ENCODE measurements around the gene RPH3AL. TPM values are rescaled to one million over a fixed set of nuclear protein-coding genes. Genes with fewer than 3 reads are reported as not detected.
A peak's percentile ranks its signal among the peaks of the same experiment; 100 is the strongest.

The RPH3AL gene
- total and polyA plus RNA-seq, 9 donors: 5.8 to 43.8 (median 21.0) TPM

DNA sequence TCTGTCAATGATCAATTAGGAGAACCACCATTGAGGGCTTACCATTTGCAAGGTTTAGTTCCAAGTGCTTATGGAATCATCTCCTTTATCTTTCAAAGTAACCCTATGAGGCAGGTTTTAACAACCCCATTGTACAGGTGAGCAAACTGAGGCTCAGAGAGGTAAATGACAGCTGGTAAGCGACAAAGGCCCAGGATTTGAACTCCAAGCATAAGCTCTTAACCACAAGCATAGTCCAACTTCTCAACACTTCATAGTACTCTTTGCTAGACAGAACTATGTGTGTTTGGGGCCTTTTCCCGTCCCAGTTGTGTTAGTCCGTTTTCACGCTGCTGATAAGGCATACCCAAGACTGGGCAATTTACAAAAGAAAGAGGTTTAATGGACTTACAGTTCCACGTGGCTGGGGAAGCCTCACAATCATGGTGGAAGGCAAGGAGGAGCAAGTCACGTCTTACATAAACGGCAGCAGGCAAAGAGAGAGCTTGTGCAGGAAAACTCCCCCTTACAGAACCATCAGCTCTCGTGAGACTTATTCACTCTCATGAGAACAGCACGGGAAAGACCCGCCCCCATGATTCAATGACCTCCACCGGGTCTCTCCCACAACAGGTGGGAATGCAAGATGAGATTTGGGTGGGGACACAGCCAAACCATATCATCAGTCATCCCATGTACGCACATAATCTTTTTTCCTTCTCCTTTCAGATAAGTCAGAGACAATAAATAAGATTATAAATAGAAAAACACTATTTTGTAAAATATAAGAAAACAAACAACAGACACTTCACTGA is 6.4 kb downstream of the RPH3AL start:
- H3K9me3 ChIP-seq: no peaks in the 10 kb centered on the region
- no peaks in the 10 kb centered on the region for H3K27me3 ChIP-seq
- intact Hi-C loops (cut with DNase I): no loop called here
- no peak for DNase-seq
- H3K4me3 ChIP-seq: no peak overlapping the region
- peaks cover 26% of the 10 kb centered on the region for H3K4me1 ChIP-seq (ENCODE audit: insufficient read depth)
- no peak for TF ChIP-seq EP300 (IDR thresholded peaks at IDR 0.05)
- TF ChIP-seq, protein P1, sequence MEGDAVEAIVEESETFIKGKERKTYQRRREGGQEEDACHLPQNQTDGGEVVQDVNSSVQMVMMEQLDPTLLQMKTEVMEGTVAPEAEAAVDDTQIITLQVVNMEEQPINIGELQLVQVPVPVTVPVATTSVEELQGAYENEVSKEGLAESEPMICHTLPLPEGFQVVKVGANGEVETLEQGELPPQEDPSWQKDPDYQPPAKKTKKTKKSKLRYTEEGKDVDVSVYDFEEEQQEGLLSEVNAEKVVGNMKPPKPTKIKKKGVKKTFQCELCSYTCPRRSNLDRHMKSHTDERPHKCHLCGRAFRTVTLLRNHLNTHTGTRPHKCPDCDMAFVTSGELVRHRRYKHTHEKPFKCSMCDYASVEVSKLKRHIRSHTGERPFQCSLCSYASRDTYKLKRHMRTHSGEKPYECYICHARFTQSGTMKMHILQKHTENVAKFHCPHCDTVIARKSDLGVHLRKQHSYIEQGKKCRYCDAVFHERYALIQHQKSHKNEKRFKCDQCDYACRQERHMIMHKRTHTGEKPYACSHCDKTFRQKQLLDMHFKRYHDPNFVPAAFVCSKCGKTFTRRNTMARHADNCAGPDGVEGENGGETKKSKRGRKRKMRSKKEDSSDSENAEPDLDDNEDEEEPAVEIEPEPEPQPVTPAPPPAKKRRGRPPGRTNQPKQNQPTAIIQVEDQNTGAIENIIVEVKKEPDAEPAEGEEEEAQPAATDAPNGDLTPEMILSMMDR (IDR thresholded peaks at IDR 0.05): no peak
- no peak for TF ChIP-seq POLR2A (IDR thresholded peaks at IDR 0.05)
- H3K36me3 ChIP-seq: no peaks in the 10 kb centered on the region
- H3K27ac ChIP-seq: no peak overlapping the region
- WGBS, 3 donors: 63 to 75% (median 73%) methylated on average over 12 of the region's 12 CpGs

- Histone ChIP-seq H3K4me1 (ENCODE audit: insufficient read depth) (peaks cover 17% of the 10 kb centered on the region), H3K27me3 (no peaks in the 10 kb centered on the region), H3K36me3 (no peaks in the 10 kb centered on the region), H3K27ac (no peak overlapping the region), H3K9me3 (no peaks in the 10 kb centered on the region), H3K4me3 (no peak overlapping the region)
- intact Hi-C loops (cut with DNase I): no loop called here
- 91 to 100% (median 92%) methylated on average over 5 of the region's 5 CpGs for WGBS, 3 donors
- TF ChIP-seq EP300 (IDR thresholded peaks at IDR 0.05) (no peak), POLR2A (IDR thresholded peaks at IDR 0.05) (no peak)
- TF ChIP-seq, protein P1 (IDR thresholded peaks at IDR 0.05): no peak
- no peak for DNase-seq
Measured at GRCh38 chr17:345261-345660, 7.3 kb downstream of the RPH3AL start.

DNA sequence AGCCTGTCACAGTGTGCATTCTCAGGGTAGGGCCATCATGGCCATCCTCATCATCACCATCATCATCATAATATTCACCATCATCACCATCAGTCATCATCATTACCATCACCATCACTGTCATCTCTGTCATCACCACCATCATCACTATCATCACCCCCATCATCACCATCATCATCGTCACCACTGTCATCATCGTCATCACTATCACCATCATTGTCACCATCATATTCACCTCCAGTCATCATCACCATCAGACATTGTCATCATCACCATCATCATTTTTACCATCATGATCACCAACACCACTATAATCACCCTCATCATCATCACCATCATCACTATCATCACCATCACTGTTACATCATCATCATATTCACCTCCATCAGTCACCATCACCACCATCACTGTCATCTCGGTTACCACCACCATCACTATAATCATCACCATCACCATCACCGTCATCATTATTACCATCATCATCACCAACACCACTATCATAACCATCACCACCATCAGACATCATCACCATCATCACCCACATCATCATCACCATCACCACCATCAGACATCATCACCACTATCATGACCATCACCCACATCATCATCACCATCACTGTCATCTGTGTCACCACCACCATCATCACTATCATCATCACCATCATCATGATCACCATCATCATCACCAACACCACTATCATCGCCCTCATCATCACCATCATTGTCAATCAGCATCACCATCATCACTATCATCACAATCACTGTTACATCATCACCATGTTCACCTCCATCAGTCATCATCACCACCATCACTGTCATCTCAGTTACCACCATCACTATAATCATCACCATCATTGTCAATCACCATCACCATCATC is 8.5 kb downstream of the RPH3AL start:
- no peak overlapping the region for H3K4me3 ChIP-seq
- no peaks in the 10 kb centered on the region for H3K9me3 ChIP-seq
- no peak for DNase-seq
- H3K27me3 ChIP-seq: no peaks in the 10 kb centered on the region
- intact Hi-C loops (cut with DNase I): no loop called here
- no peak overlapping the region for H3K27ac ChIP-seq
- peaks cover 20% of the 10 kb centered on the region for H3K4me1 ChIP-seq (ENCODE audit: insufficient read depth)
- WGBS, 3 donors: 96 to 98% (median 97%) methylated on average over 5 of the region's 5 CpGs
- H3K36me3 ChIP-seq: no peaks in the 10 kb centered on the region
- TF ChIP-seq, protein P1 (IDR thresholded peaks at IDR 0.05): no peak
- TF ChIP-seq EP300 (IDR thresholded peaks at IDR 0.05) (no peak), POLR2A (IDR thresholded peaks at IDR 0.05) (no peak)

- H3K9me3 ChIP-seq: no peaks in the 10 kb centered on the region
- no peaks in the 10 kb centered on the region for H3K27me3 ChIP-seq
- H3K4me1 ChIP-seq (ENCODE audit: insufficient read depth): peaks cover 18% of the 10 kb centered on the region
- intact Hi-C loops (cut with DNase I): no loop called here
- H3K36me3 ChIP-seq: no peaks in the 10 kb centered on the region
- 62 to 79% (median 63%) methylated on average over 7 of the region's 7 CpGs for WGBS, 3 donors
- no peak for TF ChIP-seq POLR2A (IDR thresholded peaks at IDR 0.05)
- H3K4me3 ChIP-seq: no peak overlapping the region
- DNase-seq: peak in 1 of 5 donors; percentile 15
- no peak overlapping the region for H3K27ac ChIP-seq
Measured at GRCh38 chr17:343211-343610, 9.4 kb downstream of the RPH3AL start.

Data from ovary (tissue), 9 donors.